ENCODE results near the gene TCHHL1. TPM values are rescaled to one million over a fixed set of nuclear protein-coding genes. Genes with fewer than 3 reads are reported as not detected.

Gene TCHHL1
- total RNA-seq, 1 experiment from 2014 or later = not detected

GRCh38 chr1:152048416-152049009 is 40.4 kb downstream of the TCHHL1 start:
- Histone ChIP-seq H2BK5ac (ENCODE audit: insufficient read length, low read length) (no peak overlapping the region), H4K5ac (ENCODE audit: insufficient read length, low read depth, low read length) (no peak overlapping the region), H3K9me3 (ENCODE audit: control insufficient read depth, low read depth, low read length) (no peaks in the 10 kb centered on the region), H3K79me2 (ENCODE audit: insufficient read depth, low read length) (no peaks in the 10 kb centered on the region), H3K9ac (ENCODE audit: extremely low read depth, insufficient read length, low read length) (peak overlapping the region; percentile 6), H2BK15ac (ENCODE audit: low read depth, low read length) (no peak overlapping the region), H4K91ac (ENCODE audit: insufficient read length, low read depth, low read length) (no peak overlapping the region), H3K23me2 (ENCODE audit: insufficient read length, low read depth, low read length, poor library complexity, severe bottlenecking) (peaks cover 4% of the 10 kb centered on the region), H3K4ac (ENCODE audit: low read depth, low read length) (no peak overlapping the region), H2BK20ac (ENCODE audit: low read depth, low read length, poor library complexity, severe bottlenecking) (no peak overlapping the region), H3K4me2 (ENCODE audit: insufficient read depth, insufficient read length, low read length) (peak overlapping the region; percentile 44), H3K56ac (ENCODE audit: insufficient read length, low read depth, low read length) (no peak overlapping the region), H2AK5ac (ENCODE audit: insufficient read length, low read length) (no peak overlapping the region), H3K4me1 (ENCODE audit: insufficient read depth, low read length) (peaks cover 12% of the 10 kb centered on the region; the same call in 1 of the 2 replicates), H3K18ac (ENCODE audit: insufficient read length, low read depth, low read length) (peak overlapping the region; percentile 45), H3K14ac (ENCODE audit: insufficient read depth, low read length) (peak overlapping the region; percentile 48; the same call in 1 of the 2 replicates), H3K79me1 (ENCODE audit: insufficient read depth, low read depth, low read length, poor library complexity, severe bottlenecking) (no peaks in the 10 kb centered on the region), H2BK12ac (ENCODE audit: insufficient read length, low read depth, low read length) (no peak overlapping the region), H3K27ac (ENCODE audit: insufficient read length, low read depth, low read length) (peak overlapping the region; percentile 52), H4K8ac (replicated peaks; ENCODE audit: insufficient read length, low read depth, low read length) (no peak overlapping the region), H2AFZ (ENCODE audit: low read length) (no peak overlapping the region), H3K23ac (ENCODE audit: insufficient read length, low read depth, low read length) (no peak overlapping the region), H3T11ph (ENCODE audit: low read length) (no peak overlapping the region), H2BK120ac (ENCODE audit: low read depth, low read length, poor library complexity, severe bottlenecking) (no peak overlapping the region), H3K27me3 (ENCODE audit: insufficient read depth, low read length) (no peaks in the 10 kb centered on the region), H4K20me1 (ENCODE audit: control insufficient read depth, insufficient read depth, insufficient read length) (no peaks in the 10 kb centered on the region)
- no peaks in the 10 kb centered on the region for H3K9me3 Mint-ChIP-seq
- no peak for TF ChIP-seq CTCF (conservative IDR thresholded peaks at IDR 0.05)
- H3K4me1 Mint-ChIP-seq = peaks cover 35% of the 10 kb centered on the region in 2 experiments
- peak; percentile 78 for DNase-seq
- peak overlapping the region; percentile 94 to 98 (median 97) for H3K27ac Mint-ChIP-seq
- peak overlapping the region; percentile 43 to 51; a peak in 4 of 5 replicates for H3K4me3 Mint-ChIP-seq
- peaks cover 5% of the 10 kb centered on the region for H3K27me3 Mint-ChIP-seq (ENCODE audit: low read depth)
- WGBS (ENCODE audit: extremely low coverage, insufficient read length, low lambda C conversion rate) = no CpG with 5 or more reads among the region's 6 CpGs
- H3K36me3 Mint-ChIP-seq (ENCODE audit: insufficient read depth in 1 of 3, low read depth in 3 of 3) = no peaks in the 10 kb centered on the region
